Caco-2 (cell line): ENCODE measurements around the gene TBC1D9B. TPM values are rescaled to one million over a fixed set of nuclear protein-coding genes. Genes with fewer than 3 reads are reported as not detected.

ENCODE experiments used
- BruUV-seq: library from RNA; stranded (reverse); fragments of 400-500 nt; replicated peaks from 2 replicates; lab custom pipeline; 2021; lab: Mats Ljungman, UMichigan
- CTCF ChIA-PET: fragments of 300-600 bp; sonication (Branson Sonifier 250); formaldehyde crosslinking; loops from one replicate; lab custom pipeline; 2022; ENCODE audit warnings: antibody characterized with exemption; lab: Charles Lee
- POLR2A ChIA-PET: fragments of 300-600 bp; sonication (Branson Sonifier 250); formaldehyde crosslinking; loops from one replicate; lab custom pipeline; 2022; ENCODE audit warnings: antibody characterized with exemption; lab: Charles Lee
- DNase-seq, 2 experiments: peaks; one replicate each; pipeline versions ENCODE4 v3.0.0 to v3.0.0-alpha.2; 2020 to 2022
- H3K27me3 ChIP-seq: replicated peaks from 2 replicates; pipeline ENCODE4 v1.6.0; 2011; ENCODE audit warnings: low read length; ENCODE audit not compliant: control insufficient read depth, insufficient read depth
- H3K36me3 ChIP-seq: 2 replicates; pipeline ENCODE4 v1.5.1; 2011; ENCODE audit warnings: low read length; ENCODE audit not compliant: control insufficient read depth, insufficient read depth
- H3K4me1 ChIP-seq: fragments of 250-450 bp; sonication (Bioruptor Pico); 2 replicates; pipeline ENCODE4 v1.5.1; 2020; ENCODE audit warnings: mild to moderate bottlenecking
- H3K4me3 ChIP-seq: 2 replicates; pipeline ENCODE4 v1.5.1; 2011; ENCODE audit warnings: low read depth, mild to moderate bottlenecking, control low read depth, low read length
- H3K9me3 ChIP-seq: fragments of 250-450 bp; sonication (Bioruptor Pico); 2 replicates; pipeline ENCODE4 v1.5.1; 2020; ENCODE audit warnings: mild to moderate bottlenecking, moderate library complexity
- H3K27ac Mint-ChIP-seq: one replicate; pipeline ENCODE4 v1.8.0; 2022; ENCODE audit warnings: mixed read lengths; ENCODE audit not compliant: unreplicated experiment
- H3K27me3 Mint-ChIP-seq: one replicate; pipeline ENCODE4 v1.8.0; 2022; ENCODE audit warnings: mixed read lengths; ENCODE audit not compliant: insufficient read depth, unreplicated experiment
- H3K36me3 Mint-ChIP-seq: one replicate; pipeline ENCODE4 v1.8.0; 2022; ENCODE audit warnings: mild to moderate bottlenecking, mixed read lengths; ENCODE audit not compliant: insufficient read depth, unreplicated experiment
- H3K4me1 Mint-ChIP-seq: one replicate; pipeline ENCODE4 v1.8.0; 2022; ENCODE audit warnings: low read depth, mixed read lengths; ENCODE audit not compliant: unreplicated experiment
- H3K4me3 Mint-ChIP-seq: one replicate; pipeline ENCODE4 v1.8.0; 2022; ENCODE audit warnings: mild to moderate bottlenecking, moderate library complexity, mixed read lengths; ENCODE audit not compliant: unreplicated experiment
- H3K9me3 Mint-ChIP-seq: one replicate; pipeline ENCODE4 v1.8.0; 2022; ENCODE audit warnings: mixed read lengths; ENCODE audit not compliant: unreplicated experiment
- CTCF ChIP-seq, 2 experiments: fragments of 200-600 bp in 1 of 2; IDR thresholded peaks; 1 replicate in 1 of 2; 2 replicates in 1 of 2; pipeline versions ENCODE4 v1.5.1 to v1.8.0; 2011 to 2022; ENCODE audit warnings: antibody characterized with exemption in 1 of 2, control low read depth in 1 of 2, inconsistent platforms in 1 of 2, low read depth in 1 of 2, low read length in 1 of 2, mild to moderate bottlenecking in 1 of 2, moderate library complexity in 1 of 2; ENCODE audit not compliant: insufficient read depth in 1 of 2, severe bottlenecking in 1 of 2, unreplicated experiment in 1 of 2
- intact Hi-C: fragments of 100-400 bp; cut with micrococcal nuclease; formaldehyde crosslinking; loops from one replicate; pipeline ENCODE4 v1.10.0; 2022; ENCODE audit not compliant: unreplicated experiment
- total RNA-seq: library from RNA; stranded (reverse); gene quantifications from 2 replicates; pipeline ENCODE4 v1.2.3, GENCODE V29; 2022

The TBC1D9B gene
- total RNA-seq, 1 experiment from 2014 or later: 107 TPM

- Histone ChIP-seq H3K4me1 (no peaks in the 10 kb centered on the region), H3K4me3 (no peak overlapping the region), H3K36me3 (peaks cover 6% of the 10 kb centered on the region), H3K9me3 (no peaks in the 10 kb centered on the region), H3K27me3 (no peaks in the 10 kb centered on the region)
- TF ChIP-seq CTCF (IDR thresholded peaks at IDR 0.05; ENCODE audit: insufficient read depth in 1 of 2, low read depth in 1 of 2, low read length in 1 of 2, severe bottlenecking in 1 of 2, unreplicated experiment in 1 of 2): no peak
- intact Hi-C loops: no loop called here
- H3K27me3 Mint-ChIP-seq: no peaks in the 10 kb centered on the region
- POLR2A ChIA-PET: no interaction called here
- no TSS peak for BruUV-seq
- H3K9me3 Mint-ChIP-seq: no peaks in the 10 kb centered on the region
- no peaks in the 10 kb centered on the region for H3K4me1 Mint-ChIP-seq
- H3K27ac Mint-ChIP-seq: no peak overlapping the region
- H3K4me3 Mint-ChIP-seq: no peak overlapping the region
- peaks cover 52% of the 10 kb centered on the region for H3K36me3 Mint-ChIP-seq
- DNase-seq: no peak
- CTCF ChIA-PET: interaction anchor here (1.4 kb wide), 1 partner anchor 42 kb away, joined by 4 read pairs; no protein-coding TSS in a partner anchor
Observed at GRCh38 chr5:179867079-179867465, 40.6 kb downstream of the TBC1D9B start.

- BruUV-seq: no TSS peak
- Histone ChIP-seq H3K4me3 (no peak overlapping the region), H3K4me1 (no peaks in the 10 kb centered on the region), H3K27me3 (no peaks in the 10 kb centered on the region), H3K9me3 (no peaks in the 10 kb centered on the region), H3K36me3 (peaks cover 6% of the 10 kb centered on the region)
- no peak overlapping the region for H3K4me3 Mint-ChIP-seq
- POLR2A ChIA-PET: no interaction called here
- DNase-seq: peak in 1 of 2 experiments; percentile 35
- H3K36me3 Mint-ChIP-seq: peaks cover 52% of the 10 kb centered on the region
- intact Hi-C loops: loop anchor here (1.0 kb wide), 1 partner anchor 109 kb away; no protein-coding TSS in a partner anchor
- H3K9me3 Mint-ChIP-seq: no peaks in the 10 kb centered on the region
- no peaks in the 10 kb centered on the region for H3K27me3 Mint-ChIP-seq
- CTCF ChIA-PET: interaction anchor here (0.6 to 1.4 kb wide), 2 partner anchors 41 to 108 kb away, joined by 3 to 4 read pairs; no protein-coding TSS in a partner anchor
- H3K27ac Mint-ChIP-seq: no peak overlapping the region
- no peaks in the 10 kb centered on the region for H3K4me1 Mint-ChIP-seq
- TF ChIP-seq CTCF (IDR thresholded peaks at IDR 0.05; ENCODE audit: insufficient read depth in 1 of 2, low read depth in 1 of 2, low read length in 1 of 2, severe bottlenecking in 1 of 2, unreplicated experiment in 1 of 2): peak in 1 of 2 experiments; percentile 11
Observed at GRCh38 chr5:179866241-179867078, 41.2 kb downstream of the TBC1D9B start.

- CTCF ChIA-PET: no interaction called here
- peaks cover 49% of the 10 kb centered on the region for H3K36me3 Mint-ChIP-seq
- no peaks in the 10 kb centered on the region for H3K4me1 Mint-ChIP-seq
- DNase-seq: no peak
- no peak for TF ChIP-seq CTCF (IDR thresholded peaks at IDR 0.05; ENCODE audit: insufficient read depth in 1 of 2, low read depth in 1 of 2, low read length in 1 of 2, severe bottlenecking in 1 of 2, unreplicated experiment in 1 of 2)
- no peaks in the 10 kb centered on the region for H3K9me3 ChIP-seq
- no peak overlapping the region for H3K4me3 Mint-ChIP-seq
- H3K4me3 ChIP-seq: no peak overlapping the region
- no peaks in the 10 kb centered on the region for H3K27me3 Mint-ChIP-seq
- H3K9me3 Mint-ChIP-seq: no peaks in the 10 kb centered on the region
- POLR2A ChIA-PET: no interaction called here
- H3K36me3 ChIP-seq: peaks cover 6% of the 10 kb centered on the region
- H3K4me1 ChIP-seq: no peaks in the 10 kb centered on the region
- H3K27ac Mint-ChIP-seq: no peak overlapping the region
- H3K27me3 ChIP-seq: no peaks in the 10 kb centered on the region
- BruUV-seq: no TSS peak
- intact Hi-C loops: loop anchor here (1.0 kb wide), 1 partner anchor 110 kb away; no protein-coding TSS in a partner anchor
Observed at GRCh38 chr5:179865491-179866240, 42.0 kb downstream of the TBC1D9B start.
